Measurements from ENCODE around the gene PMS1. TPM values are rescaled to one million over a fixed set of nuclear protein-coding genes. Genes with fewer than 3 reads are reported as not detected.

The PMS1 gene
- total and polyA plus RNA-seq, 12 donors, result 4.1 to 17.3 (median 11.5) TPM

DNA sequence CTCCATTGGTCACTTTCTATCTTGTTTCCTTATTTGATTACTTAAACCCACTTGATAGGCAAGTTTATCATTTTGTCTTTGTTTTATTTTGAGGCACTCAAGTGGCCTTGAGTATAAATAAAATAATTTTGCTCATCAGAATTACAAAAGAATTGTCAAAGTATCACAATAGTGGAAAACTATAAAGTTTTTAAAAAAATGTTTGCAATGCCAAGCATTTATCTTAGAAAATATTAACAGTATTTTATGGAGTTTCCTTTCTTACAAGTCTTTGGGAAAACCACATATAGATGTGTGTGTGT is 14.7 kb downstream of the PMS1 start:
- Histone ChIP-seq H3K27ac (no peak overlapping the region), H3K27me3 (no peaks in the 10 kb centered on the region), H3K36me3 (peaks cover 0 to 72% (median 7%) of the 10 kb centered on the region in 9 donors), H3K9me3 (no peaks in the 10 kb centered on the region), H3K4me1 (peaks cover 0 to 20% (median 0%) of the 10 kb centered on the region in 9 donors), H3K4me3 (no peak overlapping the region)
- intact Hi-C loops (cut with DNase I), result loop anchor here in 6 of 10 donors (2.0 to 10.0 kb wide), 4 partner anchors 266 to 276 kb away; partner anchors contain the start of gene MSTN (in 2 of the 6)
- DNase-seq (no peak), ATAC-seq (no peak)
- TF ChIP-seq, protein P1, sequence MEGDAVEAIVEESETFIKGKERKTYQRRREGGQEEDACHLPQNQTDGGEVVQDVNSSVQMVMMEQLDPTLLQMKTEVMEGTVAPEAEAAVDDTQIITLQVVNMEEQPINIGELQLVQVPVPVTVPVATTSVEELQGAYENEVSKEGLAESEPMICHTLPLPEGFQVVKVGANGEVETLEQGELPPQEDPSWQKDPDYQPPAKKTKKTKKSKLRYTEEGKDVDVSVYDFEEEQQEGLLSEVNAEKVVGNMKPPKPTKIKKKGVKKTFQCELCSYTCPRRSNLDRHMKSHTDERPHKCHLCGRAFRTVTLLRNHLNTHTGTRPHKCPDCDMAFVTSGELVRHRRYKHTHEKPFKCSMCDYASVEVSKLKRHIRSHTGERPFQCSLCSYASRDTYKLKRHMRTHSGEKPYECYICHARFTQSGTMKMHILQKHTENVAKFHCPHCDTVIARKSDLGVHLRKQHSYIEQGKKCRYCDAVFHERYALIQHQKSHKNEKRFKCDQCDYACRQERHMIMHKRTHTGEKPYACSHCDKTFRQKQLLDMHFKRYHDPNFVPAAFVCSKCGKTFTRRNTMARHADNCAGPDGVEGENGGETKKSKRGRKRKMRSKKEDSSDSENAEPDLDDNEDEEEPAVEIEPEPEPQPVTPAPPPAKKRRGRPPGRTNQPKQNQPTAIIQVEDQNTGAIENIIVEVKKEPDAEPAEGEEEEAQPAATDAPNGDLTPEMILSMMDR (IDR thresholded peaks at IDR 0.05), result no peak

- DNase-seq (no peak), ATAC-seq (peak in 1 of 8 donors; percentile 42)
- H3K27me3 ChIP-seq, result no peaks in the 10 kb centered on the region
Observed at GRCh38 chr2:189799531-189799930, 15.3 kb downstream of the PMS1 start.

GRCh38 chr2:189802396-189802912 is 18.2 kb downstream of the PMS1 start:
- intact Hi-C loops (cut with DNase I), result no loop called here
- no peak for ATAC-seq
- TF ChIP-seq, protein P1 (IDR thresholded peaks at IDR 0.05), result no peak
- Histone ChIP-seq H3K9me3 (no peaks in the 10 kb centered on the region), H3K27me3 (no peaks in the 10 kb centered on the region), H3K27ac (no peak overlapping the region), H3K4me3 (no peak overlapping the region), H3K36me3 (peaks cover 0 to 69% (median 0%) of the 10 kb centered on the region in 9 donors), H3K4me1 (peaks cover 0 to 20% (median 0%) of the 10 kb centered on the region in 9 donors)
- 94 to 97% methylated on average over 2 of the region's 2 CpGs for WGBS, 2 donors
- no peak for DNase-seq

More at GRCh38 chr2:189799531-189799930, 15.3 kb downstream of the PMS1 start:
- Histone ChIP-seq H3K4me1 (peaks cover 0 to 20% (median 0%) of the 10 kb centered on the region in 9 donors), H3K4me3 (no peak overlapping the region), H3K27ac (no peak overlapping the region), H3K36me3 (peaks cover 0 to 71% (median 7%) of the 10 kb centered on the region in 9 donors), H3K9me3 (no peaks in the 10 kb centered on the region)
- WGBS, 2 donors, result 84 to 87% methylated on average over 2 of the region's 2 CpGs
- intact Hi-C loops (cut with DNase I), result loop anchor here in 6 of 10 donors (2.0 to 10.0 kb wide), 4 partner anchors 265 to 275 kb away; partner anchors contain the start of gene MSTN (in 2 of the 6)
- TF ChIP-seq, protein P1 (IDR thresholded peaks at IDR 0.05), result no peak

- no peak overlapping the region for H3K4me3 ChIP-seq
- H3K36me3 ChIP-seq, result peaks cover 0 to 66% (median 0%) of the 10 kb centered on the region in 9 donors
- no peaks in the 10 kb centered on the region for H3K27me3 ChIP-seq
- ATAC-seq (peak in 1 of 8 donors; percentile 62), DNase-seq (no peak)
- H3K4me1 ChIP-seq, result peaks cover 0 to 13% (median 0%) of the 10 kb centered on the region in 9 donors
- WGBS, 2 donors, result 71 to 74% methylated on average over 3 of the region's 3 CpGs
- no peak overlapping the region for H3K27ac ChIP-seq
- TF ChIP-seq, protein P1 (IDR thresholded peaks at IDR 0.05), result no peak
- no peaks in the 10 kb centered on the region for H3K9me3 ChIP-seq
- intact Hi-C loops (cut with DNase I), result no loop called here
Observed at GRCh38 chr2:189803431-189803830, 19.2 kb downstream of the PMS1 start.

Data from heart right ventricle (tissue), 16 donors.